HCT116 (cell line): Measurements from ENCODE around the gene KCNB1.

Source experiments
- CTCF ChIP-seq, 3 experiments: fragments of 200-600 bp in 1 of 3; sonication (generic) in 1 of 3; IDR thresholded peaks in 2 of 3; conservative IDR thresholded peaks in 1 of 3; 2 replicates each; pipeline ENCODE4 v1.5.1; 2012 to 2017; ENCODE audit warnings: low read depth in 2 of 3, low read length in 2 of 3, antibody characterized with exemption in 1 of 3, borderline replicate concordance in 1 of 3, control low read depth in 1 of 3, mild to moderate bottlenecking in 1 of 3, mixed read lengths in 1 of 3, mixed run types in 1 of 3, moderate library complexity in 1 of 3; ENCODE audit not compliant: insufficient read depth in 1 of 3
- FOSL1 ChIP-seq: IDR thresholded peaks from 2 replicates; pipeline ENCODE4 v1.6.1; 2012; ENCODE audit warnings: low read depth
- POLR2AphosphoS5 ChIP-seq: IDR thresholded peaks from 2 replicates; pipeline ENCODE4 v1.6.1; 2011; ENCODE audit warnings: mild to moderate bottlenecking, low read depth, low read length, moderate library complexity
- REST ChIP-seq: IDR thresholded peaks from 2 replicates; pipeline ENCODE4 v1.6.1; 2012; ENCODE audit warnings: low read depth
- SIN3A ChIP-seq: IDR thresholded peaks from 2 replicates; pipeline ENCODE4 v1.6.1; 2012; ENCODE audit warnings: low read depth

- TF ChIP-seq CTCF (IDR thresholded peaks at IDR 0.05 in 2 of 3, conservative IDR thresholded peaks at IDR 0.05 in 1 of 3; ENCODE audit: borderline replicate concordance in 1 of 3, insufficient read depth in 1 of 3, low read depth in 2 of 3, low read length in 2 of 3), result no peak
- no peak for TF ChIP-seq REST
- TF ChIP-seq POLR2AphosphoS5, result no peak
- no peak for TF ChIP-seq FOSL1
- no peak for TF ChIP-seq SIN3A
Observed at GRCh38 chr20:49518576-49518975, 36.1 kb upstream of the KCNB1 start.
